Right ventricle myocardium superior (tissue), 1 donor: ENCODE measurements around the gene ABCC3. TPM values are rescaled to one million over a fixed set of nuclear protein-coding genes. Genes with fewer than 3 reads are reported as not detected.

Experiments
- ATAC-seq: fragments of 200-7000 bp; cut with Tn5 transposase; one replicate; pipeline ENCODE4 v1.9.1; 2020; ENCODE audit warnings: mild to moderate bottlenecking; ENCODE audit not compliant: poor library complexity
- DNase-seq: peaks from one replicate; pipeline ENCODE4 v3.0.0-alpha.2; 2020
- intact Hi-C: fragments of 100-400 bp; cut with DNase I; formaldehyde crosslinking; loops from one replicate; pipeline ENCODE4 v1.11.2; 2022
- total RNA-seq: library from RNA; stranded (reverse); fragmentation: NEBNext Ultra II Directional; extraction: Animal tissue kit (Norgen Biotek cat#: 25700); gene quantifications from one replicate; pipeline ENCODE4 v1.2.1, GENCODE V29; 2021
- donor health status: DM: no; HTN: yes; CAD: no; lungs with severe emphysema.

Gene ABCC3
- total RNA-seq, 1 donor from 2014 or later, result 0.43 TPM

GRCh38 chr17:50735287-50735686 is 100.6 kb downstream of the ABCC3 start:
- DNase-seq (no peak), ATAC-seq (no peak)
- intact Hi-C loops, result no loop called here

GRCh38 chr17:50737118-50737698 is 102.5 kb downstream of the ABCC3 start:
- intact Hi-C loops, result no loop called here
- ATAC-seq, result no peak

GRCh38 chr17:50739098-50739497 is 104.4 kb downstream of the ABCC3 start:
- intact Hi-C loops, result no loop called here
- DNase-seq, result no peak
- ATAC-seq, result no peak

More at GRCh38 chr17:50737118-50737698, 102.5 kb downstream of the ABCC3 start:
- no peak for DNase-seq

Other genes with a start within 250 kb of the ABCC3 start
- gene LRRC59, start 237.4 kb upstream of the ABCC3 start, total RNA-seq, result 20.3 TPM
- gene ACSF2, start 208.7 kb upstream of the ABCC3 start, total RNA-seq, result 25.0 TPM
- 0.27 TPM for gene CHAD, start 166.0 kb upstream of the ABCC3 start, total RNA-seq
- gene RSAD1, start 156.0 kb upstream of the ABCC3 start, total RNA-seq, result 49.7 TPM
- gene MYCBPAP, start 126.4 kb upstream of the ABCC3 start, total RNA-seq, result 0.43 TPM
- gene EPN3, start 102.1 kb upstream of the ABCC3 start, total RNA-seq, result 17.7 TPM
- gene SPATA20, start 87.7 kb upstream of the ABCC3 start, total RNA-seq, result 58.2 TPM
- gene CACNA1G, start 74.2 kb upstream of the ABCC3 start, total RNA-seq, result 0.24 TPM
- 58.4 TPM for gene ANKRD40, start 73.0 kb downstream of the ABCC3 start, total RNA-seq
- 58.1 TPM for gene LUC7L3, start 84.7 kb downstream of the ABCC3 start, total RNA-seq
- gene ANKRD40CL, start 132.6 kb downstream of the ABCC3 start, total RNA-seq, result not detected
- 0.51 TPM for gene WFIKKN2, start 200.7 kb downstream of the ABCC3 start, total RNA-seq
- 83.8 TPM for gene TOB1, start 231.5 kb downstream of the ABCC3 start, total RNA-seq